ENCODE data around the gene GTF2A2.
"Not testable (repeated sequence)": the region's sequence is repeated elsewhere in the genome, so short reads cannot be mapped to it uniquely, and the experiment has no call there.

GTF2A2 gene

GRCh38 chr15:59668556-59668955, 11.2 kb upstream of the GTF2A2 start:
- DNase-seq: no peak

GRCh38 chr15:59662260-59662659, 4.9 kb upstream of the GTF2A2 start:
- no peak for DNase-seq

GRCh38 chr15:59659366-59659765, 2.1 kb upstream of the GTF2A2 start:
- no peak for DNase-seq

- no peak for DNase-seq
These were observed 365 bp upstream of the GTF2A2 start for GRCh38 chr15:59657635-59658125.

- DNase-seq: no peak
These were observed 3.3 kb downstream of the GTF2A2 start for GRCh38 chr15:59654046-59654445.

GRCh38 chr15:59649603-59650002, 7.7 kb downstream of the GTF2A2 start:
- DNase-seq: no peak

GRCh38 chr15:59647085-59647484, 10.2 kb downstream of the GTF2A2 start:
- DNase-seq: no peak

- no peak for DNase-seq
These were observed 11.0 kb downstream of the GTF2A2 start for GRCh38 chr15:59646277-59646676.

- not testable (repeated sequence) for DNase-seq
These were observed 11.5 kb downstream of the GTF2A2 start for GRCh38 chr15:59645812-59646211.

GRCh38 chr15:59644756-59645155, 12.6 kb downstream of the GTF2A2 start:
- no peak for DNase-seq

GRCh38 chr15:59642351-59642750, 15.0 kb downstream of the GTF2A2 start:
- DNase-seq: no peak

- not testable (repeated sequence) for DNase-seq
These were observed 19.8 kb downstream of the GTF2A2 start for GRCh38 chr15:59637507-59637906.

- DNase-seq: no peak
These were observed 21.1 kb downstream of the GTF2A2 start for GRCh38 chr15:59636184-59636583.

GRCh38 chr15:59632714-59633113, 24.6 kb downstream of the GTF2A2 start:
- DNase-seq: no peak

GRCh38 chr15:59622289-59622688, 35.0 kb downstream of the GTF2A2 start:
- DNase-seq: no peak

GRCh38 chr15:59618406-59618805, 38.9 kb downstream of the GTF2A2 start:
- no peak for DNase-seq

GRCh38 chr15:59616379-59616778, 40.9 kb downstream of the GTF2A2 start:
- no peak for DNase-seq

- DNase-seq: no peak
These were observed 41.7 kb downstream of the GTF2A2 start for GRCh38 chr15:59615661-59616060.

- no peak for DNase-seq
These were observed 43.2 kb downstream of the GTF2A2 start for GRCh38 chr15:59614153-59614552.

GRCh38 chr15:59611276-59612260, 45.7 kb downstream of the GTF2A2 start, which contains the start of gene GCNT3:
TSS of gene GCNT3 (plus strand) at chr15:59611783. CDS start at chr15:59618239, 6,456 bp downstream.
- DNase-seq: no peak

- DNase-seq: no peak
These were observed 47.3 kb downstream of the GTF2A2 start for GRCh38 chr15:59609730-59610712.

- DNase-seq: no peak
These were observed 51.3 kb downstream of the GTF2A2 start for GRCh38 chr15:59605994-59606393.

- DNase-seq: no peak
These were observed 58.9 kb downstream of the GTF2A2 start for GRCh38 chr15:59598461-59598860.

Data from GDM1 (cell line).